Sigmoid colon (tissue), 7 donors: ENCODE measurements around the gene ZNHIT6. TPM values are rescaled to one million over a fixed set of nuclear protein-coding genes. Genes with fewer than 3 reads are reported as not detected.

ENCODE experiments used
- DNase-seq: peaks from one replicate; pipeline ENCODE4 v3.0.0-alpha.2; 2019
- H3K27ac ChIP-seq, 4 donors: fragments of 200-600 bp; sonication (generic); one replicate each; pipeline ENCODE4 v1.5.1; 2016 to 2019; ENCODE audit warnings: mild to moderate bottlenecking in 1 of 4
- H3K27me3 ChIP-seq, 3 donors: fragments of 200-600 bp; sonication (generic); one replicate each; pipeline ENCODE4 v1.5.1; 2019; ENCODE audit warnings: mild to moderate bottlenecking in 1 of 3
- H3K36me3 ChIP-seq, 4 donors: fragments of 200-600 bp; sonication (generic); one replicate each; pipeline ENCODE4 v1.5.1; 2016 to 2019
- H3K4me1 ChIP-seq, 4 donors: fragments of 200-600 bp; sonication (generic); one replicate each; pipeline ENCODE4 v1.5.1; 2017 to 2019
- H3K4me3 ChIP-seq, 4 donors: fragments of 200-600 bp; sonication (generic); one replicate each; pipeline ENCODE4 v1.5.1; 2017 to 2019; ENCODE audit warnings: mild to moderate bottlenecking in 2 of 4, moderate library complexity in 1 of 4
- H3K9me3 ChIP-seq, 4 donors: fragments of 200-600 bp in 3 of 4; sonication (generic) in 3 of 4; one replicate each; pipeline versions ENCODE4 v1.5.1 to v1.6.1; 2013 to 2019
- EP300 ChIP-seq, 4 donors: sonication (generic); formaldehyde crosslinking; IDR thresholded peaks; one replicate each; pipeline ENCODE4 v1.6.1; 2017; ENCODE audit warnings: antibody characterized with exemption in 4 of 4
- POLR2A ChIP-seq, 2 donors: fragments of 450-650 bp; IDR thresholded peaks; one replicate each; pipeline ENCODE4 v1.6.1; 2016; ENCODE audit warnings: antibody characterized with exemption in 2 of 2, mild to moderate bottlenecking in 2 of 2, moderate library complexity in 2 of 2
- POLR2AphosphoS5 ChIP-seq, 4 donors: sonication (generic); formaldehyde crosslinking; IDR thresholded peaks; one replicate each; pipeline ENCODE4 v1.6.1; 2017; ENCODE audit warnings: antibody characterized with exemption in 4 of 4
- WGBS, 2 donors: extraction: QIAGEN DNeasy Blood & Tissue Kit; methylation state at CpG; one replicate each; pipeline ENCODE4 v1.1.7; 2013; 5-methylcytosine and 5-hydroxymethylcytosine counted together
- intact Hi-C: fragments of 100-400 bp; cut with DNase I; formaldehyde crosslinking; loops from one replicate; pipeline ENCODE4 v1.15.1; 2023
- polyA plus RNA-seq, 3 donors: library from polyadenylated mRNA; stranded (reverse); fragments of 200-250 nt; gene quantifications; one replicate each; pipeline ENCODE4 v1.2.3, GENCODE V29; 2013
- total RNA-seq, 4 donors: library from RNA; depleted of rRNA; stranded (reverse); fragments of >200 nt; gene quantifications; one replicate each; pipeline ENCODE4 v1.1.0, GENCODE V29; 2016
- TF ChIP-seq, protein P1 (sequence below), 4 experiments: fragments of 450-650 bp in 3 of 4; fragments of 200-600 bp in 1 of 4; IDR thresholded peaks; one replicate each; pipeline ENCODE4 v1.5.1; 2016 to 2019; ENCODE audit warnings: antibody characterized with exemption in 4 of 4, mild to moderate bottlenecking in 3 of 4, moderate library complexity in 2 of 4
- donor health status: healthy with polysubstance abuse.
- donor health status: Bipolar disorder and iron deficiency.
- donor health status: healthy.

The ZNHIT6 gene
- total and polyA plus RNA-seq, 7 donors: 3.9 to 20.0 (median 12.5) TPM

DNA sequence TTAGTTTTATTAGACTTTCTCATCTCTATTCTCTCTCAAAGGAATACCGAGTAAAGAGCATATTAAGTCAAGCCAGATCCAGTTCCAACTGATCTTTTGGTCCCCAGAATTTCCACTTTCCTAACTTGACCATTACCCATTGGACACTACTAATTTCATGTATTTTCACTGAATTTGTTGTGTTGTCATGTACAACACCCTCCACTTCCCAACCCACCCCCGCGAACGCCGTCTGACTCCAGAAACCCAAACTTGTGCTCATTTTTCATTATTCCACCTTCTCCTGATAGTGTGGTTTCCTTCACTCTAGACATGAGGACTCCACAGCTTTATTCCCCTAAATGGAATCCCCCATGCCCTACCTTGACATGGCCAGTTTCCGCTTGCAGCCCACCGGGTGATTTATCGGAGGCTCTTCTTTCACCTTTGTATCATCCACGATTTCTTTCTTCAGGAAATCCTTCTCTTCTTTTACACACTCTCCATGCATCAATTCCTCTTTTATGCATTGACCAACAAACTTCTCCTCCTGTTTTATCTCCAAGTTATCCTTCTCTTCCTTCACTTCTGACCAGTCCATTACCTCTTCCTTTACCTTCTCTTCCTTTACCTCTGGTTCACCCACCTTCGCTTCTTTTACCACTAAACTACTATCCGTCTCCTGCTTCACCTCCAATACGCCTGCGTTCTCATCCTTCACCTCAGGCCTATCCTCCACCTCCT, 805 bp downstream of the ZNHIT6 start:
- H3K9me3 ChIP-seq: no peaks in the 10 kb centered on the region
- peaks cover 0 to 24% (median 6%) of the 10 kb centered on the region in 4 donors for H3K36me3 ChIP-seq
- H3K4me1 ChIP-seq: peaks cover 0 to 25% (median 16%) of the 10 kb centered on the region in 4 donors
- H3K4me3 ChIP-seq: peak overlapping the region; percentile 62 to 74 (median 70)
- WGBS, 2 donors: 5 to 10% methylated on average over 13 of the region's 13 CpGs
- intact Hi-C loops: loop anchor here (5.0 to 10.0 kb wide), 2 partner anchors 400 to 647 kb away; no protein-coding TSS in a partner anchor
- H3K27me3 ChIP-seq: no peaks in the 10 kb centered on the region
- TF ChIP-seq POLR2A (IDR thresholded peaks at IDR 0.05): no peak
- TF ChIP-seq POLR2AphosphoS5 (IDR thresholded peaks at IDR 0.05): no peak
- TF ChIP-seq, protein P1, sequence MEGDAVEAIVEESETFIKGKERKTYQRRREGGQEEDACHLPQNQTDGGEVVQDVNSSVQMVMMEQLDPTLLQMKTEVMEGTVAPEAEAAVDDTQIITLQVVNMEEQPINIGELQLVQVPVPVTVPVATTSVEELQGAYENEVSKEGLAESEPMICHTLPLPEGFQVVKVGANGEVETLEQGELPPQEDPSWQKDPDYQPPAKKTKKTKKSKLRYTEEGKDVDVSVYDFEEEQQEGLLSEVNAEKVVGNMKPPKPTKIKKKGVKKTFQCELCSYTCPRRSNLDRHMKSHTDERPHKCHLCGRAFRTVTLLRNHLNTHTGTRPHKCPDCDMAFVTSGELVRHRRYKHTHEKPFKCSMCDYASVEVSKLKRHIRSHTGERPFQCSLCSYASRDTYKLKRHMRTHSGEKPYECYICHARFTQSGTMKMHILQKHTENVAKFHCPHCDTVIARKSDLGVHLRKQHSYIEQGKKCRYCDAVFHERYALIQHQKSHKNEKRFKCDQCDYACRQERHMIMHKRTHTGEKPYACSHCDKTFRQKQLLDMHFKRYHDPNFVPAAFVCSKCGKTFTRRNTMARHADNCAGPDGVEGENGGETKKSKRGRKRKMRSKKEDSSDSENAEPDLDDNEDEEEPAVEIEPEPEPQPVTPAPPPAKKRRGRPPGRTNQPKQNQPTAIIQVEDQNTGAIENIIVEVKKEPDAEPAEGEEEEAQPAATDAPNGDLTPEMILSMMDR (IDR thresholded peaks at IDR 0.05): no peak
- TF ChIP-seq EP300 (IDR thresholded peaks at IDR 0.05): no peak
- H3K27ac ChIP-seq: peak overlapping the region; percentile 78 to 86 (median 82)
- no peak for DNase-seq

GRCh38 chr1:85705940-85706339, 2.3 kb downstream of the ZNHIT6 start:
- Histone ChIP-seq H3K4me3 (no peak overlapping the region), H3K36me3 (peaks cover 0 to 38% (median 10%) of the 10 kb centered on the region in 4 donors), H3K27me3 (no peaks in the 10 kb centered on the region), H3K9me3 (no peaks in the 10 kb centered on the region), H3K27ac (no peak overlapping the region), H3K4me1 (peaks cover 0 to 25% (median 16%) of the 10 kb centered on the region in 4 donors)
- no peak for DNase-seq
- no peak for TF ChIP-seq POLR2AphosphoS5 (IDR thresholded peaks at IDR 0.05)
- no peak for TF ChIP-seq POLR2A (IDR thresholded peaks at IDR 0.05)
- TF ChIP-seq, protein P1 (IDR thresholded peaks at IDR 0.05): no peak
- TF ChIP-seq EP300 (IDR thresholded peaks at IDR 0.05): no peak
- 84 to 89% methylated on average over 3 of the region's 3 CpGs for WGBS, 2 donors
- intact Hi-C loops: loop anchor here (5.0 to 10.0 kb wide), 2 partner anchors 399 to 649 kb away; no protein-coding TSS in a partner anchor

DNA sequence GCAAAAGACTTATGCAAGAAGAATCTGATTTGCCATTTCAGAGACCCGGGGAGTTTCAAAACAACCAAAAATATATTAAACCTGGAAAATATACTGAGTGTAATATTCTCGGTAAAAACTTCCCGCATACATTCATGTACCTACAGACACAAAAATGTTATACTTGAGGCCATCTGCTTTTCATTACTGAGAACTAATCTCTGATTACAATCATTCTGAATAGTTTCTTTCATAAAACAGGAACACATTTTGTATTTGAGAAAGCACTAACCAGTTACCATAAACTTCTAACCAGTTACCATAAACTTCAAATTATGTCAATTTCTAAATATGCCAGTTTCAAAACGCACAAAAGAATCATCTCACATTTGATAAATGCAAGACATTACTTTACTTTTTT, 7.8 kb downstream of the ZNHIT6 start:
- intact Hi-C loops: loop anchor here (10.0 kb wide), 1 partner anchor 654 kb away; no protein-coding TSS in a partner anchor
- WGBS, 2 donors: 94 to 95% methylated on average over 4 of the region's 4 CpGs
- peaks cover 0 to 39% (median 12%) of the 10 kb centered on the region in 4 donors for H3K36me3 ChIP-seq

GRCh38 chr1:85697895-85698294, 10.3 kb downstream of the ZNHIT6 start:
- no peaks in the 10 kb centered on the region for H3K27me3 ChIP-seq
- H3K4me1 ChIP-seq: no peaks in the 10 kb centered on the region
- H3K36me3 ChIP-seq: peaks cover 0 to 24% (median 7%) of the 10 kb centered on the region in 4 donors
- no peaks in the 10 kb centered on the region for H3K9me3 ChIP-seq
- no peak overlapping the region for H3K27ac ChIP-seq
- TF ChIP-seq, protein P1 (IDR thresholded peaks at IDR 0.05): no peak
- TF ChIP-seq EP300 (IDR thresholded peaks at IDR 0.05) (no peak), POLR2AphosphoS5 (IDR thresholded peaks at IDR 0.05) (no peak), POLR2A (IDR thresholded peaks at IDR 0.05) (no peak)
- no peak for DNase-seq
- intact Hi-C loops: loop anchor here (10.0 kb wide), 1 partner anchor 203 kb away; no protein-coding TSS in a partner anchor
- no peak overlapping the region for H3K4me3 ChIP-seq

More for the DNA sequence above, 7.8 kb downstream of the ZNHIT6 start:
- H3K4me3 ChIP-seq: no peak overlapping the region
- DNase-seq: no peak
- no peak for TF ChIP-seq EP300 (IDR thresholded peaks at IDR 0.05)
- no peak for TF ChIP-seq POLR2A (IDR thresholded peaks at IDR 0.05)
- TF ChIP-seq, protein P1 (IDR thresholded peaks at IDR 0.05): no peak
- TF ChIP-seq POLR2AphosphoS5 (IDR thresholded peaks at IDR 0.05): no peak
- H3K27me3 ChIP-seq: no peaks in the 10 kb centered on the region
- H3K27ac ChIP-seq: no peak overlapping the region
- peaks cover 0 to 3% (median 0%) of the 10 kb centered on the region in 4 donors for H3K4me1 ChIP-seq
- H3K9me3 ChIP-seq: no peaks in the 10 kb centered on the region
